Limb (tissue), 2 donors: ENCODE measurements around the gene ATP13A2.

Experiments used
- DNase-seq, 2 donors: peaks; one replicate each; pipeline ENCODE4 v3.0.0-alpha.2; 2016; ENCODE audit errors: extremely low spot score in 2 of 2

The ATP13A2 gene

DNA sequence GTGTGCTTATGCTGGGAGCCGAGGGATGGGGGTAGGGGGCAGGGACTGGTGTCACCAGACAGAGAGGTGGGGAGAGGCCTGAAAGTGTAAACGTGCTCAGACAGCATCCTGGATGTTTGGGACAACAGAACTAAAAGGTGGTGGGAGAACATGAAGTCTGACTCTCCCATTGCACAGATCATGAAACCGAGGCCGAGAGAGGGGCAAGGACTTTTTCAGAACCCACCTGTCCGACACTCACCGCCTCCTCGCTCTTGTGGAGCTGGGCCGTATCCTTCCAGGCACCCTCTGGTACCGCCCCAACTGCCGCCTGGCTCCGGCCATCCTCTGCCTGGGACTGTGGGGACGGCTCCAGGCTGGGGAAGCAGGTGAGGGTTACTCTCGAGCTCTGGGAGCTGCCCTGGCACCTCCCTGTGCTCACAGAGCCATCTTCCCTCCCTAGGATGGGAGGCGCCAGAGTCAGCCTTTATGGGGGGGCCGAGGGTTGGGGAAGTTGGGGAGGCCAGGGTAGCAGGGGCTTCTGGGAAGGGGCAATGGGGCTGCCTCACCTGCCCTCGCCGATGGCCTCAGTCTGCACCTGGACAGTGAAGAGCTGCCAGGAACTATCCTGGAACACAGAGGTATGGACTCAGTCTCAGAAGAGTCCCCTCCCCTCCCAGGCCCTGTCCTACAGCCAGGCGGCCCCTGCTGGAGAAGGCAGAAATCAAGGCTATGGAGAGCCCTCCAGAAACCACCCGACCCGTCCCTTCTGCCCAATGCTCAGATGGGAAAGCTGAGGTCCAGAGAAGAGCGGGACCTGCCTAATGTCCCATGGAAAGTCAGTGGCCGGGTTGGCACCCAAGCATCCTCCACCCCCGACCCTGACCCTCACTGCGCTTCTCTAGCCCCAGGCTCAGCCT, 7.0 kb downstream of the ATP13A2 start:
- no peak for DNase-seq

DNA sequence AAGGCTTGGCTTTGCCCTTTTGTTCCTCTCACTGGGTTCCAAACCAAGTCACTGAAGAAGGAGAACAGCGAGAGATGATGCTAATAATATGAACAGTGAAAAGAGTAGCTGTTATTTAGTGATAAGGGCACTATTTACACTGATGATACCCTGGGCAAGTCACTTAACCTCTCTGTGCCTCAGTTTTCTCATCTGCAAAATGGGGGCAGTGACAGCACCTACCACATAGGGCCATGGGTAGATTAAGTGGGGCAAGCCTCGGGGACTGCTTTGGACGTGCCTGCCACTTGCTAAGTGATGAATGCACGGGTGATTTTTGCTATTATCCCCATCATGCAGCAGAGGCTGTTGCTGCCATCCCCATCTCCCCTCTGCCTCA, 9.2 kb downstream of the ATP13A2 start:
- DNase-seq = no peak

DNA sequence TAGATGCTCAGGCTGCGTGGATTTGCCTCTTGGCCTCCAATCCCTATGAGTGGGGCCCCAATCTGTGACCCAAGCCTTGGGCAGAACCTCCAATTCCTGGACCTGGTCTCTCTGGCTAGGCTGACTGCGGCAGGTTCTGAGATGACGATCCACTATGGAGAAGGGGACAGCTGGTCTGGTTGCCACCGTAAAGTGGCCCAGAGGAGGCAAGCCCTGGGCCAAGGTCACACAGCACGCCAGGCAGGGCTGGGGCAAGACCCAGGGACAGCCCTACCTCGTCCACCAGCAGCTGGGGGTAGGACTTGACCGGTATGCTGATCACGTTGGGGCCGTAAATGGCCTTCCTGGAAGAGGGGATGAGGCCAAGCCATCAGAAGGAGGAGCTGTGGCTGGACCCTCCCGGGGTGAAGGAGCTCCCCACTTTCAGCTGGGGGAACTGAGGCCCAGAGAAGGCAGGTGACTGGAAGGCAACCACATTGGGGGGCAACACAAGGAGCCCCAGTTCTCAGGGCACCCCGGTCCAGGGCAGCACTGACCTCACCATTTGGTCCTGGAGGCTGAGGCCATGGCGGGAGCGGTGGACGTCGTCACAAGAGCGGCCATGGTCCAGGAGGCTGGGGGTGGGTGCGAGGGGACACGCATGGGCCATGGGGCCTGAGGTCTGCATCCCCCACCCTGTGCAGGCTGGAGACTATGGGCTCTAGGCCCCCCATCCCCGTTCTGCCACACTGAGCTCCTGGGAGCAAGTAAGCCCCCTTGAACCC, 9.8 kb downstream of the ATP13A2 start:
- DNase-seq = no peak

DNA sequence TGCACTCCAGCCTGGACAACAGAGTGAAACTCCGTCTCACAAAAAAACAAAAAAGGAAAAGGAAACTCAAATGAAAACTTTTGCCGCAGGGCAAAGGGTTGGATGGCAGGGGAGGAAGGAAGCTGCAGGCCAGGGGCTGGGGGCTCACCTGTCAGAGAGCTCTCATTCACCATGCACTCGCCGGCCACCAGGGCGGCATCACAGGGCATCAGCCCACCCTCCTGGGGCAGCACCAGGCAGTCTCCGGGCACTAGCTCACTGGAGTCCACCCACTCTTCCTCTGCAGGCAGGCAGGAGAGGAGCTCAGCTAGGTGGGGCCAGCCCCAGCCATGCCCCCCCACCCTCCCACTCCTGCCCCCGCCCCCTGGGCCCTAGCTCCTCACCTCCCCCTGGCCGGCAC, 11.9 kb downstream of the ATP13A2 start:
- DNase-seq = no peak

DNA sequence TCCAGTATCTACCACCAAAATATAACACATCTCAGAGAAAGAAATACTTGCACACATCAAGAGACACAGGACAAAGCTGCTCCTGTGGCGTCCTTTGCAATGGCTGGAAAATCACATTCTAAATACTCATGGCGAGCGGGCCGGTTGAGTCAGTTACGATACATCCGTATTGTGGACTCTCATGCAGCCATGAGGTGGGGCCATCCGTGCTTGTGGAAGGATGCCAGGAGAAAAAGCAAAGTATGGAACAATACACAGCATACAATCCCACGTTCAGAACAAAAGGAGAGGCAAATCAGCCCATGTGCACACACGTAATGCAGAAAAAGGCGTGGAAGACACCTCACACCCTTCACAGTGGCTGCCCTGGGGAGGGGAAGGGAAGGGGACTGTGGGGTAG, 13.1 kb downstream of the ATP13A2 start:
- DNase-seq = no peak

DNA sequence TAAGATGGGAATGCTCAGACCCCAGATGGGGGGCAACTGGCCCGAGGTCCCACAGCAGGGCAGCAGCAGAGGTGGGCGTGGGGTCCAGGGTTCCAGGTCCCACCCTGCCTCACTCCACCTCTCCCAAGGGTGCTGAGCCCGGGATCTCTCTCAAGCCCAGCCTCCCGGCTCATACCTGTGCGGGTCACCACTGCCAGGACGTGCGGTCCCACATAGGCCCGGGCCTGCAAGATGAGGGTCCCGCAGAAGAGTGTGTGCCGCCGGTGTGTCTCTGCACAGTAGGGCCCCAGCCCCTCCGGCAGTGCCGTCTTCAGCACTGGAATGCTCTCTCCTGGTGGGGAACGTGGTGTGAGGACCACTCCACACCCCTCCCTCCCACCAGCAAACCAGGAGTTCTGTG, 14.9 kb downstream of the ATP13A2 start:
- no peak for DNase-seq

DNA sequence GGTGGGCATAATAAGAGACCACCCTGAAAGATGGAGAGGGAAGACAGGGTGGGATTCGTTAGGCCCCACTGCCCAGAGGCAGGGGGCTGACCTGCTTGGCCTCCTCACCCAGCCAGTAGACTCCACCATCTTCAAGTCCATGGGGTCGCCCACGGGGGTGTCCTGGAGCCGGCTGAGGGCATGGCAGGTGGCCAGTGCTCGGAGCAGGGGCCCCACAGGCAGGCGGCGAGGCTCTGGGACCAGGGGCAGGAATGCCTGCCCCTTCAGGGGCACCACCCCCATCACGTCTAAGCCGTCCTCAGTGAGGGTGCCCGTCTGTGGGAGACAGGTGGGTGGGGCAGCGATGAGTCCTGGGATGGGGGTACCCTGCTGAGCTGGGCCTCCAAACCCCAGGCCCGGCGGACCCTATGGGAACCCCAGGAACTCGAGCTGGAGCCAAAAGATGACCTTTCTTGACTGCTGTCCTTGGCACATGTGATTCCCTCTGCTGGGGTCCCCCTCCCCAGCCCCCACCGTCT, 18.1 kb downstream of the ATP13A2 start:
- no peak for DNase-seq

DNA sequence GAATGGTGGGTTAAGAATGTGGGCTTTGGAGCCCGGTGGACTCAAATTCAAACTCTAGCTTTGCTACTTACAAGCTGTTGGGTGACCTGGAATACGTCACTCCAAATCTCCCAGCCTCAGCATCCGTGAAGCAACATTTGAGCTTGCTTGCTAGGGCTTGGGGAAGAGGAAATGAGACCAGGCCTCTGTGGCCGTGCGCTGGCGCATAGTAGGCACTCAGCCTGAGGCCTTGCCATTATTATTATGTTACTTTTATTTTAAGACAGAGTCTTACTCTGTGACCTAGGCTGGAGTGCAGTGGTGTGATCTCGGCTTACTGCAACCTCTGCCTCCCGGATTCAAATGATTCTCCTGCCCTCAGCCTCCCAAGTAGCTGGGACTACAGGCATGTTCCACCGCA, 19.1 kb downstream of the ATP13A2 start:
- no peak for DNase-seq

DNA sequence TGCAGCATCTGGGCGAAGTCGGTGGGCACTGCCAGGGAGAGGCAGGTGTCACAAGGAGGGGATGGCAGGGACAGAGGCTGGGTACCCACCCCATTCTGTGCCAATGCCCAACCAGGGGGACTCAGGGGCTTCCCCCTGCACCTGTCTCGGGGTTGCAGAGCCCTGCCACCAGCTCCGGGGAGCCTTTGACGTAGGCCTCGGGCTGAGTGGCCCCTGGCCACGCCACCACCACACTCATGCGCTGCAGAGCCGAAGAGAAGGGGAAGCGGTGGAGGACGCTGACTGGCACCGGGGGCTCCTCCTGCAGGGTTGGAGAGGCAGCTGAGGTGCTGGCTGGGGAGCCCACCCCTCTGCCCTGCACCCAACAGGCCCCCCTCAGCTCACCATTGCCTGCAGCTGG, 19.6 kb downstream of the ATP13A2 start:
- no peak for DNase-seq

DNA sequence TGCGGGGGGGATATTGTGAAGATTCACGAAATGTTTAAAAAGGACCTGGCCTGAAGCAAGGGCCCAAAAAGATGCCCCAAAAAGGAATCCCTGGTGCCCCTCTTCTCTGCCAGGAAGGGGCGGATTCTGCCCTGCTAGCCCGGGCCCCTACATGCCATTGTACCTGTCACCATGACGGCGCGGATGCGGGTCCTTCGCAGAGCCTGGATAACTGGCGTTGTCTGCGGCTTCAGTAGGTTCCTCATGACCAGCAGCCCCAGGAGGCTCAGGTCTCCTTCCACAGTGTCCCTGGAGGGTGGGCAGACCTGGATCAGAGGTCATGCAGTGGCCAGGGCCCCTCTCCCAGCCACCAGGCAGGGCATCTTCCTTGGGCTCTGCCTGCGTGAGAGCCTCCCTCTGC, 20.2 kb downstream of the ATP13A2 start:
- DNase-seq = no peak

DNA sequence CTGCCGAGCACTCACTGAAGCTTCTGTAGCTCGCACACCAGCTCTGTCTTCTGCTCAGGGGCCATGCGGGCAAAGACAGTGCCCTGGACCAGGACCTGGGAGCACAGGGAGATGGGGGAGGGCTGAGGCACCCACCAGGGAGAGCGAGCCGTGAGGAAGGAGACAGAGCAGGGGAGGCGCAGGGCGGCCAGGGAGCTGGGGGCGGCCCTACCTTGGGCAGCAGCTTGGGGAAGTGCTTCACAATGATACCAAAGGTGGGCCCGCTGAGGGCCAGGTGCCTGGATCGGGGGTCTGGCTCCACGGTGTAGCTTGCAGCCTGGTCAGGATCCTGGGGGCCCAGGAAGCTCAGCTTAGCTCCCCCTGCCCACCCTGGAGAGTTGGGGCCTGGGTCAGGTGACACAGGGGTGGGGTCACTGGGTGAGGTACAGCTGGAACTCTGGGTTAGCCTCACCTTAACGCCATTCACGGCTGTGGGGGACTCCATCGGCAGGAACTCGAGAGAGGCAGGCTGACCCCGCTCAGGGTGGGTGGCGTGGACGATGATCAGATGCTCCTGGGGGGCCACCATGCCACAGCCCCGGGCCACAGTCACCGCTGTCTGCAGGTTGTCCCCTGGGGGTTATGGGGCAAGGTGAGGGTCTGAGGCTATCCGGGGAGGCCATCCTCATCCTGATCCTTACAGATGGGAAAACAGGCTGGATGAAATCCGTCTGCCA, 21.9 kb downstream of the ATP13A2 start:
- DNase-seq = no peak

DNA sequence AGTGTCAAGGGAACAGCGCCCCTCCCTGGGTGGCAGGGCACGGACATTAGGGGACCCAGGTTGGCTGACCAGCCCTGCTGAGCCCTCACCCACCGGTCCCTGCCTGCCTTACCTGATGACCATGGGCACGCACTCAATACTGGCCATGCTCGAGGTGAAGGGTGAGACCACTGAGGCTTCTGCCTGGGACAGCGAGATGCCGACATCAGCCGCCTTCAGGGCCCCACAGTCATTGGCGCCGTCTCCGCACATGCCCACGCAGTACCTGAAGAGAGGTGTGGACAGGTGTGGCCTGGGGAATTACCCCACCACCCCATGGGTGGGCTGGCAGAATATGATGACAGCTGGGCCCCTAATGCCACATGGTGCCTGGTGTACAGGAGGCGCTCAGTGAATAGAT, 23.5 kb downstream of the ATP13A2 start:
- no peak for DNase-seq

DNA sequence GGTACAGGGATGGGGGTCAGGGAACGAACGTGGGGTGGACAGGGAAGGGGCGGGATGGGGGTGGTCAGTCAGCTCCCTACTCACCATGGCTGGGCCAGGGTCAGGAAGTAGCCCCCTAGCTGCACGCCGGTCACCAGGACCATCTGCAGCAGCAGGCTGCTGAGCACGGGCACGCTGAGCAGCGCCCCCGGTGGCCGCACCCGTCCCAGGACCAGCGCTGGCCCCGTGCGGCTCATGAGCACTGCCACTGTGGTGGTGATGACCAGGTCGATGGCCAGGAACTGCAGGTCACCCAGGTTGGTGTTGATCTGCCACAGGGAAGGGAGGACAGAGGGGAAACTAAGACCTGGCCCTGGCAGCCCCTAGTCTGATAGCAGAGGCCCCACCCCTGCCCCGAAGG, 24.8 kb downstream of the ATP13A2 start:
- DNase-seq = no peak

DNA sequence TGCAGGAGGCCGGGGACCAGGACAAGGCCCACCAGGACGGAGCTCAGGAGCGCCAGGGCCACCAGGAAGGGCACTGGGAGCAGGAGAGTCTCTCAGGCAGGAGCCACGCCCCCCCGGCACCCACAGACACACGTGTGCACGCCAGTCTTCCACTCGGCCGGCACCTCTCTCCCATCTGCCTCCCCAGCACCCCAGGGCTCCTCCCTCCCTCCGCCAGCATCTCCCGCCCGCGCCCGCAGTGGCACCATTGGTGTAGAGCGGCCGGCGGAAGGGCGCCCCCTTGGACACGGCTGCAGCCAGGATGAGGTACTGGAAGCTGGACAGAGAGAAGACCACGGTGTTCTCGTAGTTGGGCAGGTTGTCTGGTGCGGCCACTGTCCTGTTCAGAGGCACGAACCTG, 25.2 kb downstream of the ATP13A2 start:
- DNase-seq = no peak

DNA sequence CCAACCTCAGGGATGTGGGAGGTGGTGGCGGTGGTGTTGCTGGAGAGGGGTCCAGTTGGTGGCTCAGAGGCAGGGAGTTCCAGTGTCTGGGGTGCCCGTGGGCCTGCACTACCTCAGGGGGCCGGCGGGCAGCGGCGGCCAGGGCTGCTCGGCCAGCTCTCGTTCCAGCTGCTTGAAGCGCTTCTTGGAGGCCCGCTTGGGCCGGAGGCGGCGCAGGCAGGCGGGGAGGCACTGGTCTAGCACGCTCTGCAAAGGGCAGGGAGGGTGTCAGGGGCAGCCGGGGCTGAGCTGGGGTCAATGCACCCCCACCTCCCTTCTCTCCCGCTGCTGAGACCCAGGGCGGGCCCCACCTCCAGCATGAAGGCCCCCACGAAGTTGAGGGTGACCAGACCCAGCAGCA, 25.6 kb downstream of the ATP13A2 start:
- DNase-seq = no peak

DNA sequence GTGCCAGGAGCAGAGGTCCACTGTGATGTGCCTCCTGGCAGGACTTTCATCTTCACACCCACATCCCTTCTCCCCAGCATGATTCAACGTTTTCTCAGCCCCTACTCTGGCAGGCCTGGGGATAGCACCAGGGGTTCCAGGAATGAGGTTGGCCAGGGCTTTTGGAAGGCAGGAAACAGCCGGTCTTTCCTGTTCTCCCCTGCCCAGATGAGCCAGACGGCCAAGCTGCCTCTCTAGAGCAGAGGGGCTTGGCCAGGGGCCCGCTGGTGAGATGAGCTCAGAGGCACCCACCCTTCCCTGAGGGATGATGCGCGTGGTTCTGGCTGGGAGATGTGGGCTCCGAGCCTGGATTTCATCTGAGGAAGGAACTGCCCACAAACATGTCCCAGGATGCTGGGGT, 27.0 kb downstream of the ATP13A2 start:
- DNase-seq = peak in 1 of 2 donors; percentile 66

DNA sequence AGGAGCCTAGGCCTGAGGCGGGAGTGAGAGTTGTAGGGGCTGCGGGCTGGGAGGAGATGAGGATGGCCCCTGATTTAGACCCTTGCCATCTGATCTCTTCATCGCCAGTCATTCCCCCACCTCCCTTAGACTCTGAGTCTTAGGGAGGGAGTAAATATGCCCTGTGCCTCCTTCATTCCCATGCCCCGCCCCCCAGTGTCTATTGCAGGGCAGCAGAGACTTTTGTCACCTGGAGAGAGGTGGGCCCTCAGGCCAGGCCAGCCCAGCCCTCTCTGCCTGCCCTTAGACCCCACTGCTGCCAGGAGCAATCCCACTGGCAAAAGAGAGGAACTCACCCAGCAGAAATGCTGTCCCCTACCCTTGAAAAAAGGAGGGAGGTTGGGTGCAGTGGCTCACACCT, 28.1 kb downstream of the ATP13A2 start:
- no peak for DNase-seq

DNA sequence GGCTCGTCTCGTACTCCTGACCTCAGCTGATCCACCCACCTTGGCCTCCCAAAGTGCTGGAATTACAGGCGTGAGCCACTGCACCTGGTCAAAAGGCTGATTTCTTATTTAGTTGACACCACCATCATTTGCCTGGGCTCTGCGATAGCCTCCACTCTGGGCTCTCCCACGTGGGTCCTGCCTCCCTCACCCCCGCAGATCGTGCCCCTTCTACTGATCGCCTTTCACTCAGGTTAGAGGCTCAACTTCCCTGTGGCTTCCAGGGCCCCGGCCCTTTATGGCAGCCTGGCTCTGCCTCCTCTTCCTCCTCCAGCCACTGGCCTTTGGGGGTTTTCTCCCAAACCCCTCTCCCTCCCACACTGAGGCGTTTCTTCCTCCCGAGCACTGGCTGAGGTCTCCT, 28.8 kb downstream of the ATP13A2 start:
- DNase-seq = no peak

DNA sequence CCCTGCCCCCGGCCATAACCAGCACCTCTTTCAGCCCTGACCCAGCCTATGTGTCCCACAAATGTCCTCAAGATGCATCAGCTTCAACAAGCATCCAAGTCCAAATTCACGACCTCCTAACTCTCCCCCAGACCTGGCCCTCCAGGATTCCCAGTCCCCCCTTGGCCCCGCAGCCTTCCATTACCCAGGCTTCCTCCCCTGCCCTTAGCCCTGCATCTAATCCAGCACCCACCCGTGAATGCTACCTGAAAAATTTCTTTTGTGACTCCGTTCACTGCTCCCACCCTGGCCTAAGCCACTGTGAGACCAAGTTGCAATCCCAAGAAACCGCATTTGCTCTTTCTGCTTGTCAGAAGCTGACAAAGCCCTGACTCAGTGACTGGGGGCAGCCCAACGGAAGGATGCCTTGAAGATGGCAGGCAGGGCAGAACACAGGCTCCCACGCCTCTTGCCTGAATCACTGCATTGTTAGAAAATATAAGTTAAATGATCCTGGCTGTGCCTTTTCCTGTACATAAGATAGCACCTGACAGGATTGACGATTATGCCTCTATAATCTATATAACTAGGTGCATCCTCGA, 30.4 kb downstream of the ATP13A2 start:
- DNase-seq = no peak

DNA sequence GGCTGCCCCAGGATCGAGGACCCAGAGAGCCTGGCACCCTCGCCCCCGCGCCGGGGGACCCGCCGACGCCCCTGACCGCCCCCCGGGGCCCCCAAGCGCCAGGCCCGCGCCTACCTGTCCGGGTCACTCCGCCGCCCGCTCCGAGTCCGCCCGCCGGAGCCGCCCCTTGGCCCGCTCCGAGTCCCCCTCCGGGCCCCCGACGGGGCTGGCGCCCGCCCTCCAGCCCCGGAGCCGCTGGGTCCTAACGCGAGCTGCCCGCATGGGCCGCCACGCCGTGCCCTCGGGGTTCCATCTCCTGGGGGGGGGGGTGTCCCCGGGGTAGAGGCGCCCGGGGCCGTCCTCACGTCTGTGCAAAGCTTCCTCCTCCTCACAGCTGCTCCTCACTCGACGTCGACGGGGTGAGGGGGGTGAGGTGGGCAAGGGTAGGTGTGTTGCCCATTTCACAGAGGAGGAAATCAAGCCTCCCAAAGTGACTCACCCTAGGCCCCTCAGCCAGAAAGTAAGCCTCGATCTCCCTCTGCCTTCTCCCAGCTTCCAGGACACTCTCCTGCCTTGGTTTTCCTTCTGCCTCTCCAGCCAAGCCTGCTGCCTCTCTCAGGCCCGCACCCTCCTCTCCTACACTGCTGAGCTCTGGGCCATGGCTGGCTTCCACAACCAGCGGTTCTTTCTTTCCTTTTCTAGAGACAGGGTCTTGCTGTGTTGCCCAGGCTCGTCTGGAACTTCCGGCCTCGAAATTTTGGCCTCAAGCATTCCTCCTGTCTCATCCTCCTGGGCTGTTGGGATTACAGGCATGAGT, 31.1 kb downstream of the ATP13A2 start, which contains the start of gene MFAP2:
TSS of gene MFAP2 (minus strand) at position 148 of the 796 bp plus-strand sequence. CDS start 2,347 bp downstream, outside the sequence.
- peak in 1 of 2 donors; percentile 81 for DNase-seq
